GM23338 (cell line): ENCODE results near the gene ERBB4. TPM values are rescaled to one million over a fixed set of nuclear protein-coding genes. Genes with fewer than 3 reads are reported as not detected.

Experiments used
- ATAC-seq: fragments of 200-7000 bp; cut with Tn5 transposase; 3 replicates; pipeline ENCODE4 v1.9.1; 2020
- DNase-seq: peaks from one replicate; pipeline ENCODE4 v3.0.0-alpha.2; 2015; ENCODE audit warnings: low spot score
- H2AFZ ChIP-seq: fragments of 200-600 bp; sonication (generic); 2 replicates; pipeline ENCODE4 v1.8.0; 2016; ENCODE audit warnings: antibody characterized with exemption, mild to moderate bottlenecking, moderate library complexity
- H3F3A ChIP-seq: fragments of 200-600 bp; sonication (generic); replicated peaks from 2 replicates; pipeline ENCODE4 v1.8.0; 2017; ENCODE audit warnings: antibody characterized with exemption, mixed run types, low read depth
- H3K27ac ChIP-seq: fragments of 200-600 bp; sonication (generic); 2 replicates; pipeline ENCODE4 v1.6.1; 2016; ENCODE audit warnings: low read depth
- H3K27me3 ChIP-seq: fragments of 200-600 bp; sonication (generic); 2 replicates; pipeline ENCODE4 v1.8.0; 2016; ENCODE audit warnings: mild to moderate bottlenecking, mixed run types, moderate library complexity; ENCODE audit not compliant: insufficient read depth
- H3K36me3 ChIP-seq: fragments of 200-600 bp; sonication (generic); 2 replicates; pipeline ENCODE4 v1.8.0; 2016; ENCODE audit warnings: mild to moderate bottlenecking; ENCODE audit not compliant: insufficient read depth
- H3K4me1 ChIP-seq: fragments of 200-600 bp; sonication (generic); 2 replicates; pipeline ENCODE4 v1.8.0; 2016; ENCODE audit warnings: mild to moderate bottlenecking, moderate library complexity; ENCODE audit not compliant: insufficient read depth
- H3K4me2 ChIP-seq: fragments of 200-600 bp; sonication (generic); 2 replicates; pipeline ENCODE4 v1.7.1; 2017; ENCODE audit warnings: mixed run types
- H3K4me3 ChIP-seq: fragments of 200-600 bp; sonication (generic); 2 replicates; pipeline ENCODE4 v1.6.1; 2016; ENCODE audit warnings: mixed run types
- H3K79me2 ChIP-seq: fragments of 200-600 bp; sonication (generic); replicated peaks from 2 replicates; pipeline ENCODE4 v1.8.0; 2017; ENCODE audit warnings: mild to moderate bottlenecking; ENCODE audit not compliant: insufficient read depth
- H3K9me2 ChIP-seq: fragments of 200-600 bp; sonication (generic); 2 replicates; pipeline ENCODE4 v1.8.0; 2017; ENCODE audit not compliant: insufficient read depth
- H4K20me1 ChIP-seq: fragments of 200-600 bp; sonication (generic); replicated peaks from 2 replicates; pipeline ENCODE4 v1.8.0; 2017; ENCODE audit warnings: mild to moderate bottlenecking; ENCODE audit not compliant: insufficient read depth
- H3K27ac Mint-ChIP-seq: 2 replicates; pipeline ENCODE4 v1.8.0; 2020; ENCODE audit warnings: inconsistent platforms, mild to moderate bottlenecking, moderate library complexity, mixed read lengths
- H3K27me3 Mint-ChIP-seq: 3 replicates; pipeline ENCODE4 v1.8.0; 2022; ENCODE audit warnings: low read depth, mild to moderate bottlenecking, moderate library complexity, mixed read lengths, inconsistent platforms; ENCODE audit not compliant: insufficient read depth, poor library complexity
- H3K36me3 Mint-ChIP-seq: 3 replicates; pipeline ENCODE4 v1.8.0; 2021; ENCODE audit warnings: low read depth, mild to moderate bottlenecking, inconsistent platforms, moderate library complexity, mixed read lengths
- H3K4me1 Mint-ChIP-seq: 3 replicates; pipeline ENCODE4 v1.8.0; 2020; ENCODE audit warnings: mild to moderate bottlenecking, inconsistent platforms, mixed read lengths
- H3K4me3 Mint-ChIP-seq: 3 replicates; pipeline ENCODE4 v1.8.0; 2021; ENCODE audit warnings: moderate library complexity, mild to moderate bottlenecking, inconsistent platforms, mixed read lengths
- H3K9me3 Mint-ChIP-seq: 3 replicates; pipeline ENCODE4 v1.8.0; 2020; ENCODE audit warnings: moderate library complexity, mild to moderate bottlenecking, inconsistent platforms, mixed read lengths
- CREB1 ChIP-seq: fragments of 250-450 bp; sonication (Bioruptor Pico); IDR thresholded peaks from 2 replicates; pipeline ENCODE4 v1.5.0; 2020; ENCODE audit warnings: low read depth, mild to moderate bottlenecking, moderate library complexity
- ETS1 ChIP-seq: IDR thresholded peaks from 2 replicates; pipeline ENCODE4 v1.6.1; 2016; ENCODE audit warnings: antibody characterized with exemption
- EZH2 ChIP-seq: fragments of 200-600 bp; sonication (generic); IDR thresholded peaks from one replicate; pipeline ENCODE4 v1.8.0; 2017; ENCODE audit warnings: antibody characterized with exemption, mild to moderate bottlenecking, low read depth; ENCODE audit not compliant: unreplicated experiment
- EZH2phosphoT487 ChIP-seq: fragments of 200-600 bp; sonication (generic); IDR thresholded peaks from one replicate; pipeline ENCODE4 v1.8.1; 2018; ENCODE audit warnings: antibody characterized with exemption; ENCODE audit not compliant: unreplicated experiment
- JUNB ChIP-seq: IDR thresholded peaks from one replicate; pipeline ENCODE4 v1.6.1; 2016; ENCODE audit warnings: antibody characterized with exemption; ENCODE audit not compliant: unreplicated experiment
- POLR2AphosphoS5 ChIP-seq: IDR thresholded peaks from 2 replicates; pipeline ENCODE4 v1.6.1; 2016; ENCODE audit warnings: antibody characterized with exemption, low read depth
- REST ChIP-seq: IDR thresholded peaks from one replicate; pipeline ENCODE4 v1.6.1; 2018; ENCODE audit warnings: antibody characterized with exemption; ENCODE audit not compliant: unreplicated experiment
- STAT1 ChIP-seq: IDR thresholded peaks from one replicate; pipeline ENCODE4 v1.6.1; 2016; ENCODE audit warnings: antibody characterized with exemption; ENCODE audit not compliant: unreplicated experiment
- ZNF114 ChIP-seq: fragments of 250-450 bp; sonication (Bioruptor Pico); IDR thresholded peaks from 2 replicates; pipeline ENCODE4 v1.5.0; 2020; ENCODE audit warnings: mild to moderate bottlenecking, moderate library complexity
- ZNF331 ChIP-seq: fragments of 250-450 bp; sonication (Bioruptor Pico); IDR thresholded peaks from 2 replicates; pipeline ENCODE4 v1.5.0; 2020; ENCODE audit warnings: low read depth, mild to moderate bottlenecking, moderate library complexity
- ZNF462 ChIP-seq: fragments of 250-450 bp; sonication (Bioruptor Pico); IDR thresholded peaks from 2 replicates; pipeline ENCODE4 v1.5.0; 2020; ENCODE audit warnings: mild to moderate bottlenecking, moderate library complexity
- polyA plus RNA-seq: library from polyadenylated mRNA; unstranded; fragments of >200 nt; fragmentation: Nextera tagmentation; extraction: Ambion mirVana; gene quantifications from 2 replicates; pipeline ENCODE4 v1.2.1, GENCODE V29; 2016
- total RNA-seq: library from RNA; depleted of rRNA; stranded (reverse); fragments of >200 nt; shearing (Covaris generic); gene quantifications from 2 replicates; pipeline ENCODE4 v1.2.3, GENCODE V29; 2014

Gene ERBB4
- total and polyA plus RNA-seq, 2 experiments from 2014 or later = 0.73 to 1.1 TPM

DNA sequence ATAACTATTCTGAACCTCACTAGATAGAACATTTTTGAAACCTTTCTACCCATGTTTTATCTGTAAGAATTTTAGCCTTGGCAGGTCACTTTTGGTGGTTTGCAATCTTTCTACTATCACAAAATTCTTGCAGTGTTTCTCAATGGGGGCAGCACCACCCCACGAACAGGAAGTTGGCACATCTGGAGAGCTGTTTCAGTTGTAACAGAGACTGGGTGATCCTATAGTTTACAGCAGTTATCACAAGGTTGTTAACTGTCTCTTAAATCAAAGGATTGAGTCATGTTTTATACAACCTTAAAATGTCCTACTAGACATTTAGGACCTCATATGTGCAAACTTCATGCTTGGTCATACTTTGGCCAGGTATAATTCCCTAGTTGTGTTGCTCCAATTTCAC is 829.2 kb downstream of the ERBB4 start:
- Histone ChIP-seq H3K9me2 (no peaks in the 10 kb centered on the region), H4K20me1 (no peaks in the 10 kb centered on the region), H2AFZ (no peak overlapping the region), H3K79me2 (no peaks in the 10 kb centered on the region), H3F3A (no peaks in the 10 kb centered on the region), H3K4me2 (no peak overlapping the region), H3K4me1 (no peaks in the 10 kb centered on the region), H3K4me3 (no peak overlapping the region), H3K36me3 (no peaks in the 10 kb centered on the region), H3K27ac (no peak overlapping the region), H3K27me3 (no peaks in the 10 kb centered on the region)
- Mint-ChIP-seq H3K27ac (no peak overlapping the region), H3K4me1 (no peaks in the 10 kb centered on the region), H3K9me3 (no peaks in the 10 kb centered on the region), H3K4me3 (no peak overlapping the region), H3K36me3 (no peaks in the 10 kb centered on the region), H3K27me3 (no peaks in the 10 kb centered on the region)
- ATAC-seq (no peak), DNase-seq (no peak)
- TF ChIP-seq ZNF331 (no peak), ETS1 (no peak), ZNF114 (CRISPR knock-in tag) (no peak), STAT1 (no peak), JUNB (no peak), ZNF462 (CRISPR knock-in tag) (no peak), EZH2 (no peak), POLR2AphosphoS5 (no peak), CREB1 (no peak), EZH2phosphoT487 (no peak), REST (no peak)
